HG02571 (cell line): ENCODE results near the gene CREM.
"Not testable (repeated sequence)": the region's sequence is repeated elsewhere in the genome, so short reads cannot be mapped to it uniquely, and the experiment has no call there.

Source experiments
- ATAC-seq: cut with Tn5 transposase; IDR thresholded peaks from one replicate; pipeline ENCODE4 v1.9.1; 2021; ENCODE audit warnings: mild to moderate bottlenecking, moderate library complexity; ENCODE audit not compliant: unreplicated experiment

The CREM gene

DNA sequence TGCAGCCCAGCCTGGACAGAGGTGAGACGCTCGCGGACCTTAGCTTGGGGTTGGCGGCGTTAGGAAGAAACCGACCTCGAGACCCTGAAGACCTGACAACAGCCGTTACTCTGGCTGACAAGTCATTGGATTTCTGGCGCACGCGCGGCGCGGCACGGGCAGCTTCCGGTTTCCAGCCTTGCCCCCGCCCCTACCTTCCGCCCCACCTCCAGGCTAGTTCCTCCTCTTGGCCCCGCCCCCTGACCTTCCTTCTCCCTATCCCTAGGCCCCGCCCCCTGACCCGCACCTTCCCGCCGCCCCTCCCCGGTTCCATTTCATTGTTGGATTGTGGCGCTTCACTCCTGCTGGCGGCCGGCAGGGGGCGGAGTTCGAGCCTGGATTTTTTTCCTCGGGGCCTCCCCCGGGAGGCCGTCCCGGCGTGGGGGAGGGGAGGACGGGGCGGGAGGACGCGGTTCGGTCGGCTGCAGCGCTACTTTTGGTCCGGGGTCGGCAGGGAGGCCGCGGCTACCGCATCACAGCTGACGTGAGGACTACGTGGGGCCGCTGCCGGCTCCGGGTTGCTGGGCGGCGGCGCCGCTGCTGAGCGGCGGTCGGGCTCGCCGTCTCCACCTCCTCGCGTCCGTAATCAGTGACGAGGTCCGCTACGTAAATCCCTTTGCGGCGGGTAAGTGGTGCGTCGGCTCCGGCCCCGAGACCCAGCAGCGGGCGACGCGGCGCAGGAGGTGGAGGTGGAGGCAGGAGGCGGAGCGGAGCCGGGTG is at the start of gene CREM:
TSS of gene CREM (plus strand) at position 317 of the 759 bp plus-strand sequence. CDS start 10,990 bp downstream, outside the sequence.
- ATAC-seq, result peak; percentile 73

DNA sequence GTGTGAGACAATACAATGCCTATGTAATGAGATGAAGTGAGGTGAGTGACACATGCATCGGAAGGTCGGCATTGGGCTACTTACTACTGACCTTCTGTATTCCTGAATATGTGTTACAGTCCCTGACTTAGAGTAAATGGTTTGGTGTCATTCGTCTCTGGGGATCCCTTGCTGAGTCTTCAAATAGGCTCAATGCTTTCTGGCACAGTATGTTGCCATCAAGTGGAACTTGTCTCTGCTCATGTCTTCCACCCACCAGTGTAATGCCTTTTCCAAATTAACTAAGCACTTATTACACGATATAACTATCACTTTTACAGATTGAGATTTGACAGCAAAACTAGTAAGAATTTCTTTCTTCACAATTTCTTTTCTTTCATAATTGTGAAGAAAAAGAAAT is 47.4 kb upstream of the CREM start:
- no peak for ATAC-seq

DNA sequence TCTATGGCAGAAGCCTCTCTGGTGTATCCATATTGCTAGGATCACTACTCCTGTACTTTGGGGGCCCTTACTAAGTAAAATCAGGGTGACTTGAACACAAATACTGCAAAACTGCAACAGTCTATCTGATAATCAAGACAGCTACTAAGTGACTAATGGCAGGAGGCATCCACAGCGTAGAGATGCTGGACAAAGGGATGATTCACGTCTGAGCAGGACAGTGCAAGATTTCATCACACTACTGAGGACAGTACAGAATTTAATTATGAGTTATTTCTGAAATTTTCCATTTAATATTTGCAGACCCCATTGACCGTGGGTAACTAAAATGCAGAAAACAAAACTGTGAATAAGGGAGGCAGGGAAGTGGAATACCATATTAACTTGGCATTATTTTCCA is 46.9 kb upstream of the CREM start:
- ATAC-seq, result no peak

DNA sequence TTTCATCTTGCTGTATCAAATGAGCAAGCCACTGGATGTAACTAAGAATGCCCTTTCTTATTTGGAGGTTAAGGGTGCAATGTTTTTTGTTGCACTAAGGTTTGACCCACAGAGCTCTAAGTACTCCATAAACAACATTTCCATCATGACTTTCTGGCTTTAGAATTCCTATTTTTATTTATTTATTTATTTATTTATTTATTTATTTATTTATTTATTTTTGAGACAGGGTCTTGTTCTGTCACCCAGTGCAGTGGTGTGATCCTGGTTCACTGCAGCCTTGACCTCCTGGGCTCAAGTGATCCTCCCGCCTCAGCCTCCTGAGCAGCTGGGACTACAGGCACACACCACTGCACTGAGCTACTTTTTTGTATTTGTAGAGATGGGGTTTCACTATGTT is 46.4 kb upstream of the CREM start:
- not testable (repeated sequence) for ATAC-seq

DNA sequence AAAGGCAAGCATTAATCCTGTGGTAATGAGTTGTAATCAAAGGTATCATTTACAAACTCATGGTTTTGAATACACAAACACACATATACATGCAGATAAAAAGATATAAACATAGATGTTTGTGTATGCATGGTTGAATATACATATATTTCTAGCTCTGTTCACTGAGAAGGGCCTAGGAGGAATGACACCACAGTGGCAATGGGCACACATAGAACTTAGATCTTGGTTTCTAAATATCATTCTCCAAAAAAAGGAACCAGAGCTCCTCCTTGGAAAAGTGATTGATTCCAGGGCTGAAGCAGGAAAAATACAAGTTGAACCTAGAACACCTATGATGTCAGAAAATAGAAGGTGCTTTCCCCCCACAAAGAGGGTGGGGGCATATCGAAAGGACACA is 43.4 kb upstream of the CREM start:
- no peak for ATAC-seq

DNA sequence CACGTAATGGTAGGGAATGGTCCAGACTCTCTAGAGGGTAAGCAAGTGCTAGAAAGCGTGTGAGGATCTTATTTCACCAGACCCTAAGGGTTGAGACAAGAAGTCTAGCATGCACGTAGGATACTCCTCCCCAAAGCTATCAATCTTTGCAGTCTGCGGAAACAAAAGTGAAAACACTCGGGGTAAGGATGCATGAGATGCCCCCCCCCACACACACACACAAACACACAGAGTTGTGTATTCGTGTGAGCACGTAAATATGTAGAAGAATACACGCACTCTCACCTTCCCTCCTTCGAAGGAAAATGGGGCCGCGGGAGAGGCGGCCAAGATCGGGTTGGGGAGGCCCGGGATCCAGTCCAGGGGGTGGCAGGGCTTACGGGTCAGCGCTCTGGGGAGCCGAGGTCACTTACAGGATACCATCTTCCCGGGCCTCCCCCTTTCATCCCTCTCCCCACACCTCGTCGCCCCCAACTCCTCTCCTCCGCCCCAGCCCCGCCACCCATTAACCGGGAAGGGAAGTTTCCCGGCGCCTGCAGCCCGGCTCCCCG is 37.0 kb upstream of the CREM start:
- ATAC-seq, result peak; percentile 27

DNA sequence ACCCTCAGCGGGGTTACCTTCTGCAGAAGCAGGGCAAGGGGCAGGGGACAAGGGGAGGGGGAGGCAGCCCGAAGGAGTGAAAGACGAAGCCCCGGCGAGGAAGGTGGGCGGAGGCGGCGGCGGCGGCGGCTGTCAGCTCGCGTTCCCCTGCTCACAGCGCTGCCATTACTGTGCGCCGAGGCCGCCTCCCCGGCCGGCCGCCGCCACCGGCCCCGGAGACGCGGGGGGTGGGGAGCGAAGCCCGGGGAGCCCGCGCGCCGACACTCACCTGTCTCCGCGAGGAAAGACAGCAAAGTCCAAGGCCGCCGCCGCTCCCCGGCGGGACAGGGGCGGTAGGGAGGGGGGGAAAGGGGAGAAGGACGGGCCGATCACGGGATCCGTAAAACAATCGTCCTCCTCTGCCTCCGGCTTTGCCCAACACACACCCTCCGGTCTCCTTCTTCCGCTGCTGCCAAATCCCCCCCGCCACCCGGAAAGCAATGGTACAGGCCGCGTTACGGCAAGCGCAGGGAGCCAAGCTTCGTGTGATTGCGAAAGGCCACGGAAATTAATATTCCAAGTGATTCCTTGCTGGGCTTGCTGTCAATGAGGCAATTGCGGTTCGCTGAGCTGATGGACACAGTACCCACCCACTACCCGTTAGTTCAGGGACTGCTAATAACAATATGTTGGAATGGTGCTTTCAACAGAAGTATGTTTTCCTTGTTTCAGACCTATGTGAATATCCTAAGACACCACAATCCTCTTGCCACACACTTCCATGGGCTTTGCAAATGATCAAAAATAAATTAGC is 36.3 kb upstream of the CREM start, which contains the start of gene CUL2:
TSS of gene CUL2 (minus strand) at position 180 of the 793 bp plus-strand sequence. CDS start 19,024 bp downstream, outside the sequence.
- ATAC-seq, result peak; percentile 93

DNA sequence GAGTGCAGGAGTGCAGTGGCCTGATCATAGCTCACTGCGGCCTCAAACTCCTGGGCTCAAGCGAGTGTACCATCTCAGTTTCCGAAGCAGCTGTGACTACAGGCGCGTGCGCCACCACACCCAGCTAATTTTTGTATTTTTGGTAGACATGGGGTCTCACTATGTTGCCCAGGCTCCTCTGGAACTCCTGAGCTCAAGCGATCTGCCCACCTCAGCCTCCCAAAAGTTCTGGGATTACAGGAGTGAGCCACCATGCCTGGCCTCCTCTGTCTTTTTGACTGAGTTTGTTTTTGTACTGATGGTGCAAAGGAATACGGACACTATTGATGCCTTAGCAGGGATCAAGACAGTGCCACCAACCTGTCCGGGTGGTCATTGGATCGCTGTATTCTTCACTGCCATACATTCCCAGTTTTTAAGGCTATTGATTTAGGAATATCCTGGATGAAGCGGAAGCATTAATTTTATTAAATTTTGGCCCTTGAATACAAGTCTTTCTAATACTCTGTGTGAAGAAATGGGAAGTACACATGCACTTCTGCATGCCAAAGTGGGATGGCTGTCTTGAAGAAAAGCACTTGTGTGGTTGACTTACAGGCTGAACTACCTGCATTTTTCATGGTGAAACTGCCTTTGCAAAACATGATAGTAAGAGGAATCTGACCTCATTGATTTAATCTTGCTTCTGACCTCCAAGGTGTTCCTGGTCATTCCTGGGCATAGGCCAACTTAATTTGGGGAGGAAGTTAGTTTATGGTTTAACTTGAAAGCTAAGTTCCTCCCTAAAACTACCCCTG is 34.5 kb upstream of the CREM start:
- no peak for ATAC-seq

DNA sequence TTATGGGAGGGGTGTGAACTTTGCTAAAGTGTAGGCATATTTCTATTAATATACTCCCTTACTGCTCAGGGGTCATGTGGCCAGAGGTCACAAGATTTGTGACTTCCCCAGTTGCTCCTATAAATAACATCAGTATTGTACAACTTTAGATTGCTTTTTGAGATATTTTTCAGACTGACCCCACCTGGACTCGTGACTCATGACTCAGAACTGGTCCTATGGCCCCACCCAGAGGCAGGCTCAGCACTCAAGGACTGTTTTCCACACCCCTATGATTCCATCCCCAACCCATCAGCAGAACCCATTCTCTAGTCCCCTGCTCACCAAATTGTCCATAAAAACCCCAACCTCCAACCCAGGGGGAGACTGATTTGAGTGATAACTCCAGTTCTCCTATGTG is 33.8 kb upstream of the CREM start:
- ATAC-seq, result no peak

DNA sequence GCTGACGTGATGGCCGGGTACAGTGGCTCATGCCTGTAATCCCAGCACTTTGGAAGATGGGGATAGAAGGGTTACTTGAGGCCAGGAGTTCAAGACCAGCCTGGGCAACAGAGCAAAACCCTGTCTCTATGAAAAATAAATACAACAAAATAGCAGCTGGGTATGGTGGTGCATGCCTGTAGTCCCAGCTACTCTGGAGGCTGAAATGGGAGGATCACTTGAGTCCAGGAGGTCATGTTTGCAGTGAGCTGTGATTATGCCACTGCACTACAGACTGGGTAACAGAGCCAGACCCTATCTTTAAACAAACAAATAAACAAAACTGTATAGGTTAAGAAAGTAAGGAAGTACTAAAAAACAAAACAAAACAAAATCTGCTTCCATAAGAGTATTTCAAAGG is 30.3 kb upstream of the CREM start:
- no peak for ATAC-seq

DNA sequence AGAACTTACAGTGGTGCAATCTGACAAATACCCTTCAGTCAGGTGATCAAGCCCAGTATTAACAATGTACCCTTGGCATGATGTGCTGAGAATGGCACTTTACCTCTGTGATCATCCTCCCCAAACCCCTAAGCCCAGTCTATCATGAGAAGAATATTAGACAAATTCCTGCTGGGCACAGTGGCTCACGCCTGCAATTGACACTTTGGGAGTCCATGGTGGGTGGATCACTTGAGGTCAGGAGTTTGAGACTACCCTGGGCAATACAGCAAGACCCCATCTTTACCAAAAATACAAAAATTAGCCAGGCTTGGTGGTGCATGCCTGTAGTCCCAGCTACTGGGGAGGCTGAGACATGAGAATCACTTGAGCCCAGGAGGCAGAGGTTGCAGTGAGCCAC is 29.1 kb upstream of the CREM start:
- ATAC-seq, result no peak

DNA sequence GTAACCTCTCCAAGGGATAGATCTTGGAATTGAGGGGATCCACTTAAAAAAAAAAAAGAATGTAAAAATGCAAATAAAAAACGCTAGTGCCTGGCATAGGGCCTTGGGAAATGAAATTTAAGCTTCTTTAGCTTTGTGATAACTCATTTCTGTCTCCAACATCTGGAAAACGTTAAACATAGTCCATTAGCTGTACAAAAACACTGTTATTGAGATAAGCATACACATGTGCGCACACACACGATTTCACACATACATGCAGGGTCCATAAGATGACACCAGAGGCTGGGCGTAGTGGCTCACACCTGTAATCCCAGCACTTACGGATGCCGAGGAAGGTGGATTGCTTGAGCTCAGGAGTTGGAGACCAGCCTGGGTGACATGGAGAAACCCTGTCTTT is 22.8 kb upstream of the CREM start:
- ATAC-seq, result no peak

DNA sequence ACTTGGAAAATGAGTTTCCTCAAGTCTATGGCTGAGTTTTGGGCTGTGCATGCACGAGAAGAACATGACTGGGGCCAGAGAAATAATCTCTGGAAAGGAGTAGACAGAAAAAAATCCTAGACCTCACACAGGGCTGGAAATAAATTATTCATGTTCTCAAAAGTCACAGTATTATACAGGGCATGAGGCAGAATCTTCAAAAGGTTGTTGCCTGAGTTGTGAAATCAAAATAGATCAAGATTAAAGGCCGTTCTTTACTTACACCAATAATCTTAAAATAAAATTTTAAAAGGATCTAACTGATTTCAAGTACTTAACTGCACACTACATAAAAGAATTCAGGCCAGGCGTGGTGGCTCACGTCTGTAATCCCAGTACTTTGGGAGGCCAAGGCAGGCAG is 14.1 kb upstream of the CREM start:
- ATAC-seq, result no peak

DNA sequence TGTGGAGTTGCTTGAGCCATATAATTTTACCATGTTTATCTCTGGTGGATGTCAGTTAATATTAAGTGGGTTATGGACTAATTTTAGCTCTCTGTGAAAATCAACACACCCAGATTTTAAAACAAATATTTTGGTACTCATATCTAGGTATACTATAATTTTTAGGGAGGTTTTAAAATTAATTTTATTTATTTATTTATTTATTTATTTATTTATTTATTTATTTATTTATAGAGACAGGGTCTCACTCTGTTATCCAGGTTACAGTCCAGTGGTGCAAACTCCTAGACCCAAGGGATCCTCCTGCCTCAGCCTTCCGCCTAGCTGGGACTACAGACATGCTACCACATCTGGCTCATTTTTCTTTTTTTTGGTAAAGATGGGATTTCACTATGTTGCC is 7.3 kb upstream of the CREM start:
- ATAC-seq, result no peak

DNA sequence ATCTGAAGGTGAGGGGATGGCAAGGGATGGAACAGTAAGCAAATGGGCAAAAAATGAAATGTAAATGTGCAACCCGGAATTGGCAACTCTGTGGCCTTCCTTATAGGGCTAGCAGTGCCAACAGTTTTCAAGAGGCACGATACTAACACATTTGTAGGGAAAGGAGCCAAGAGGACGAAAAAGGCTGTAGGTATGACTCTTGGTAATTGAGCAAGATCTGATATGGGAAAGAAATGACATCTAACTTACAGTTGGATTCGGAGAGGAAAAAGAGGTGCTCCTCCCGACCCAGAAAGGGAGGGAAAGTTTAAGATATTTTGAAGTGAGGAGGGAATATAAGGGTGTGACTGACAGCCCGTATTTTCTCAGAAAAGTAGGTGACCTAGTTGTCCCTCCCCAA is 2.1 kb upstream of the CREM start:
- ATAC-seq, result no peak

DNA sequence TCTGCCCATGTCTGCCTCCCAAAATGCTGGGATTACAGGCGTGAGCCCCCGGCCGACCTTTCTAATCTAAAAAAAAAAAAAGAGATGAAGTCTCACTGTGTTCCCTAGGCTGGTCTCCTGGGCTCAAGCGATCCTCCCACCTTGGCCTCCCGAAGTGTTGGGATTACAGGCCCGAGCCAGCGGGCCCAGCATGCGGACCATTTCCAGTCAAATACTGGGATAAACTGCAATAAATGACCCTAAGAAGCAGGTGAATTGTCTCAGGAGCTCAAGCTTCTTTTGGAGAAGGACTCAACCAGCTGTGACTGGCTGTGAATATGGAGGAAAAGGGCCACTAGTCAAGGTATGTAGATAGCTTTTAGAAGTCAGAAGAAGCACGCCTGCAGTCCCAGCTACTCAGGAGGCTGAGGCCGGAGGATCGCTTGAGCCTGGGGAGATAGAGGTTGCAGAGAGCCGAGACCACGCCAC is 550 bp upstream of the CREM start:
- ATAC-seq, result no peak

DNA sequence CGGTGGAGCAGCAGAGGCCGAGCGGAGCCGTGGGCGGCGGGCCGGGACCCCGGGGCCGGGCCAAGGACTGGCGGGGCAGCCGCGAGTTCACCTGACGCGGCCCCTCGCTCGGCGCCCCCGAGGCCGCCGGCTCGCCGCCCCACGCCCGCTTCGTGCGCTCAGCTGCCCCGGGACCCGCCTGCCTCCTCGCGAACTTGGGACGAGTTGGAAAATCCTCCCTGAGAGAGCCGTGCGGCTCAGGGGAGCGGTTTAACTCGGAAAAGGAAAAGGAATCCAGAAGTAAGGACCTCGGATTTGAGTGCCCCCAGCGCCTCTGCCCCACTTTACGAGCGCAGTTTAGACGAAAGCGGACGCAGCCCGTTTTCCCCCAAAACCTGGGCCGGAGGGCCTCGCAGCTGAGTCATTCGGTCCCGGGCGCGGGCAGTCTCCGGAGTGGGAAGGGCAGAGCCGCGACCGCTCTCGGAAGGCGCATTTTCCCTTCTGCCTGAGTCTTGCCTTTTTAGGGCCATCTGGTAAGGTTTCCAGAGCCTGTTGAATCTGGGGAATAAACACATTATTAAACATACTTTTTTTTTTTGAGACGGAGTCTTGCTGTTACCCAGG is 744 bp downstream of the CREM start:
- ATAC-seq, result peak; percentile 18

DNA sequence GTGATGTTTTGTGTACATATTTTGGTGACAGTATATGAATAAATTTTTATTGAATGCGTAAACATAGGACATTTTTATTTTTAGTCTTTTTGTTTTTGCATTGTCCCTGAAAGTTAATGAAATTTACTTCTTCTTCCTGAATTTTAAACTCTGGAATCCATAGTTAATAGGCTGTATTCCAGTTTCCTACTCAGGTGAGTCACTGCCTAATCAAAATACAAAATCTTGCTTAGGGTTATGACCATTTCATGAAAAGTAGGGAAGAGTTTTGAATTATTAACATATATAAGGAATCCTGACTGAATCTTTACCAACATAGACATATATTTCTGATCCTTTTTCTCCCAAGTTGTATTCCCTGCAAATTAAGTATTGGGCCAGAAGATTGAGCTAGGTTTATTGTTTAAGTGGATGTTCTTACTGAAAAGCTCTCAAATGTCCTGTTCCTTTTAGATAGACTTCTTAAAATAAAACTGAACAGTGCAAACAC is 2.6 kb downstream of the CREM start:
- no peak for ATAC-seq

DNA sequence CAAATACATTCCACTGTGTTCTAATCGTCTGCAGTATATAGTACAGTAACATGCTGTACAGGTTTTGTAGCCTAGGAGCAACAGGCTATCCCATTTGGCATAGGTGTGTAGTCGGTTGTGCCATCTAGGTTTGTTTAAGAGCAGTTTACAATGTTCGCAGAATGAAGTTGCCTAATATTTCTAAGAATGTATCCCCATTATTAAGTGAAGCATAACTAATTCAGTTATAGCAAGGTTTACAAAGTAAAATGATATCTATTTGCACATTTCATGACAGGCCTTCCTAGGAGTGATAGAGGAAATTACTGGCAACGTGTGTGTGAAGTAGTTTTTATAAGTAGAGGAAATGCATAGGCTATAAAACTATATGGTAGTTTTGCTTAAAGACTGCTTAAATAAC is 4.0 kb downstream of the CREM start:
- no peak for ATAC-seq

DNA sequence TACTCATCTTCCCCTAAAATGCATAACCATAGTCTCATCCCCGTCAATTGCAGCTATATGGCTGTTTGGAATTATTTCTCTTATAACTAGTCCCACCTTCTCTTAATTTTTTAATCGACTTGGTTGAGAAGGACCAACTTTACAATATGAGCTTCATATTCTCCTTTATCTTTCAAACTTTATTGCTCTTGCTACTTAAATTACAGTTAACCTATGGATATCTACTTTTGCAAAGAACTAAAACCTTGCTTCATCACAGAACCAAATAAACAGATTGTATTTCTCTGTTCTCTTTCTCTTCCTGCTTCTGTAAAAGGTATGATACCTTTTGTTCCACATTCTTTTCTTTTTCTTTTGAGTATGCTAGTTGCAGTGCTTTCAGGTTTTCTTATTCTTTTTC is 6.1 kb downstream of the CREM start:
- ATAC-seq, result no peak
